ENCODE measurements around the gene CAMK2A. TPM values are rescaled to one million over a fixed set of nuclear protein-coding genes. Genes with fewer than 3 reads are reported as not detected.

CAMK2A gene
- polyA plus RNA-seq, 1 donor (not counting 4 experiments of a cell fraction or from before 2014, with no cell fraction given): 0.05 TPM

DNA sequence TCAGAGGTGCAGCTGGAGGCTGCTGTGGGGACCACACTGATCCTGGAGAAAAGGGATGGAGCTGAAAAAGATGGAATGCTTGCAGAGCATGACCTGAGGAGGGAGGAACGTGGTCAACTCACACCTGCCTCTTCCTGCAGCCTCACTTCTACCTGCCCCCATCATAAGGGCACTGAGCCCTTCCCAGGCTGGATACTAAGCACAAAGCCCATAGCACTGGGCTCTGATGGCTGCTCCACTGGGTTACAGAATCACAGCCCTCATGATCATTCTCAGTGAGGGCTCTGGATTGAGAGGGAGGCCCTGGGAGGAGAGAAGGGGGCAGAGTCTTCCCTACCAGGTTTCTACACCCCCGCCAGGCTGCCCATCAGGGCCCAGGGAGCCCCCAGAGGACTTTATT is 105.6 kb downstream of the CAMK2A start:
- Histone ChIP-seq H3K27me3 (ENCODE audit: control insufficient read depth, extremely low read depth, insufficient read depth, low read length) (peaks cover 26% of the 10 kb centered on the region), H3K4me2 (ENCODE audit: control insufficient read depth, extremely low read depth, insufficient read depth, low read depth, low read length) (no peak overlapping the region), H3K9me3 (ENCODE audit: control insufficient read depth, low read depth, low read length) (no peaks in the 10 kb centered on the region), H3K4me1 (ENCODE audit: control insufficient read depth, extremely low read depth, insufficient read depth, low read length) (no peaks in the 10 kb centered on the region), H2AFZ (ENCODE audit: control insufficient read depth, low read length) (no peak overlapping the region), H3K79me2 (ENCODE audit: control insufficient read depth, insufficient read depth, low read length) (no peaks in the 10 kb centered on the region), H3K9me1 (ENCODE audit: control insufficient read depth, extremely low read depth, insufficient read depth, low read length) (no peaks in the 10 kb centered on the region), H4K20me1 (ENCODE audit: control insufficient read depth, extremely low read depth, insufficient read depth, low read length) (no peaks in the 10 kb centered on the region), H3K36me3 (ENCODE audit: control insufficient read depth in 2 of 2, extremely low read depth in 1 of 2, insufficient read depth in 2 of 2, low read length in 2 of 2) (no peaks in the 10 kb centered on the region), H3K27ac (ENCODE audit: control insufficient read depth, insufficient read depth, low read length) (no peak overlapping the region), H3K4me3 (ENCODE audit: control insufficient read depth in 2 of 3, extremely low read depth in 1 of 3, insufficient read depth in 2 of 3, low read depth in 1 of 3, low read length in 3 of 3) (no peak overlapping the region), H3K9ac (ENCODE audit: control insufficient read depth, extremely low read depth, insufficient read depth, low read length) (no peak overlapping the region)
- no peak for FAIRE-seq
- DNase-seq (ENCODE audit: low read depth, low spot score): no peak
- dilution Hi-C loops (cut with MboI; ENCODE audit: extremely low pct_ligation_motif_present, low sequenced_read_pairs): no loop called here
- TF ChIP-seq EZH2 (IDR thresholded peaks at IDR 0.05; ENCODE audit: low read length): no peak
- no peak for TF ChIP-seq CTCF (optimal IDR thresholded peaks at IDR 0.05 in 1 of 3, IDR thresholded peaks at IDR 0.05 in 1 of 3, conservative IDR thresholded peaks at IDR 0.05 in 1 of 3; ENCODE audit: extremely low read depth in 1 of 3, insufficient read depth in 2 of 3, low read length in 3 of 3)

DNA sequence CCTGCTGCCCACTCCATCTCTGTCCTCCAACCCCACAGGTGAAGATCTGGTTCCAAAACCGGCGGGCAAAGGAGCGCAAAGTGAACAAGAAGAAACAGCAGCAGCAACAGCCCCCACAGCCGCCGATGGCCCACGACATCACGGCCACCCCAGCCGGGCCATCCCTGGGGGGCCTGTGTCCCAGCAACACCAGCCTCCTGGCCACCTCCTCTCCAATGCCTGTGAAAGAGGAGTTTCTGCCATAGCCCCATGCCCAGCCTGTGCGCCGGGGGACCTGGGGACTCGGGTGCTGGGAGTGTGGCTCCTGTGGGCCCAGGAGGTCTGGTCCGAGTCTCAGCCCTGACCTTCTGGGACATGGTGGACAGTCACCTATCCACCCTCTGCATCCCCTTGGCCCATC is 106.1 kb downstream of the CAMK2A start:
- H3K4me2 ChIP-seq (ENCODE audit: control insufficient read depth, extremely low read depth, insufficient read depth, low read depth, low read length): no peak overlapping the region
- no peak overlapping the region for H3K27ac ChIP-seq (ENCODE audit: control insufficient read depth, insufficient read depth, low read length)
- H3K36me3 ChIP-seq (ENCODE audit: control insufficient read depth in 2 of 2, extremely low read depth in 1 of 2, insufficient read depth in 2 of 2, low read length in 2 of 2): no peaks in the 10 kb centered on the region
- H2AFZ ChIP-seq (ENCODE audit: control insufficient read depth, low read length): no peak overlapping the region
- H3K79me2 ChIP-seq (ENCODE audit: control insufficient read depth, insufficient read depth, low read length): no peaks in the 10 kb centered on the region
- FAIRE-seq (no peak), DNase-seq (ENCODE audit: low read depth, low spot score) (no peak)
- H3K4me3 ChIP-seq (ENCODE audit: control insufficient read depth in 2 of 3, extremely low read depth in 1 of 3, insufficient read depth in 2 of 3, low read depth in 1 of 3, low read length in 3 of 3): no peak overlapping the region
- H3K4me1 ChIP-seq (ENCODE audit: control insufficient read depth, extremely low read depth, insufficient read depth, low read length): no peaks in the 10 kb centered on the region
- H3K9me1 ChIP-seq (ENCODE audit: control insufficient read depth, extremely low read depth, insufficient read depth, low read length): no peaks in the 10 kb centered on the region
- no peaks in the 10 kb centered on the region for H4K20me1 ChIP-seq (ENCODE audit: control insufficient read depth, extremely low read depth, insufficient read depth, low read length)
- TF ChIP-seq CTCF (optimal IDR thresholded peaks at IDR 0.05 in 1 of 3, IDR thresholded peaks at IDR 0.05 in 1 of 3, conservative IDR thresholded peaks at IDR 0.05 in 1 of 3; ENCODE audit: extremely low read depth in 1 of 3, insufficient read depth in 2 of 3, low read length in 3 of 3): no peak
- H3K9me3 ChIP-seq (ENCODE audit: control insufficient read depth, low read depth, low read length): no peaks in the 10 kb centered on the region
- dilution Hi-C loops (cut with MboI; ENCODE audit: extremely low pct_ligation_motif_present, low sequenced_read_pairs): no loop called here
- peaks cover 20% of the 10 kb centered on the region for H3K27me3 ChIP-seq (ENCODE audit: control insufficient read depth, extremely low read depth, insufficient read depth, low read length)
- no peak overlapping the region for H3K9ac ChIP-seq (ENCODE audit: control insufficient read depth, extremely low read depth, insufficient read depth, low read length)
